RPMI7951 (cell line): ENCODE results near the gene PLCB1. TPM values are rescaled to one million over a fixed set of nuclear protein-coding genes. Genes with fewer than 3 reads are reported as not detected.
"Not testable (repeated sequence)": the region's sequence is repeated elsewhere in the genome, so short reads cannot be mapped to it uniquely, and the experiment has no call there.

Source experiments
- DNase-seq: peaks from one replicate; pipeline ENCODE4 v3.0.0-alpha.2; 2012; ENCODE audit warnings: low read depth
- total RNA-seq: library from RNA; depleted of rRNA; stranded (reverse); fragments of >200 nt; shearing (Covaris generic); gene quantifications from 2 replicates; pipeline ENCODE4 v1.2.3, GENCODE V29; 2014

The PLCB1 gene
- total RNA-seq, 1 experiment from 2014 or later, result 28.4 TPM

DNA sequence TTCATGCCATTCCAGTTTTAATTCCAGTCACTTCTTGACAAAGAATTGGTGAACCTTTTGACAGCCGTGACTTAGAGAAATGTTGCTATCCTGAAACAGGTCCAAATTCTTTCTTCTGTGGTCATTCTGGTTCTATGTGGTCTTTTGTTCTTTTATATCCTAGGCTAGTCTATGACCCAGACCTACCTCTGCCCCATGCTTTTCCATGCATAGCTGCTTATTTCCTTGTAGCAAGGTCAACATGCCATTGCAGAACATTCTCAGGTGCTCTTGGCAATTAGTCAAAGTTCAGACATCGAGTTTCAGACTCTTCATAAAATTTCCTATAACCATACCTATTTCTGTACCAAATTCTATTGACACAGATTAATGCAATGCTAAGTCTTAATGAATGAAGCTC is 202.6 kb downstream of the PLCB1 start:
- DNase-seq, result no peak

DNA sequence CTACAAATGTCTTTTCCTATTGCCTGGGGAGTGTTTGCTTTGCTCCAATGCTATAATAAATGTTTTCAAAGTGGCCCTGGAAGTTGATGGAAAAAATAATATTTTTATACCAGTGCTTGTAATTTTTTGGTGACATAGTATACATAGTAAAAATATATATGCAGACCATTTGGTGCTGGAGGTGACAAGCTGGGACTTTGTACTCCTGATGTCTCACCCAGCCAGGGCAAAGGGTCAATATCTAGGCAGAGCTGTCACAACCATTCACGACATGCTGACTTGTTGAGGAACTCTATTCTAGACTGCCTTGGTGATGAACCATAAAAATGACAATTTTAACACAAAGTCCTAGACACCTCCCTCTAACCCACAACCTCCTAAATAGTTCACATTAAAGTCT is 203.0 kb downstream of the PLCB1 start:
- DNase-seq, result no peak

DNA sequence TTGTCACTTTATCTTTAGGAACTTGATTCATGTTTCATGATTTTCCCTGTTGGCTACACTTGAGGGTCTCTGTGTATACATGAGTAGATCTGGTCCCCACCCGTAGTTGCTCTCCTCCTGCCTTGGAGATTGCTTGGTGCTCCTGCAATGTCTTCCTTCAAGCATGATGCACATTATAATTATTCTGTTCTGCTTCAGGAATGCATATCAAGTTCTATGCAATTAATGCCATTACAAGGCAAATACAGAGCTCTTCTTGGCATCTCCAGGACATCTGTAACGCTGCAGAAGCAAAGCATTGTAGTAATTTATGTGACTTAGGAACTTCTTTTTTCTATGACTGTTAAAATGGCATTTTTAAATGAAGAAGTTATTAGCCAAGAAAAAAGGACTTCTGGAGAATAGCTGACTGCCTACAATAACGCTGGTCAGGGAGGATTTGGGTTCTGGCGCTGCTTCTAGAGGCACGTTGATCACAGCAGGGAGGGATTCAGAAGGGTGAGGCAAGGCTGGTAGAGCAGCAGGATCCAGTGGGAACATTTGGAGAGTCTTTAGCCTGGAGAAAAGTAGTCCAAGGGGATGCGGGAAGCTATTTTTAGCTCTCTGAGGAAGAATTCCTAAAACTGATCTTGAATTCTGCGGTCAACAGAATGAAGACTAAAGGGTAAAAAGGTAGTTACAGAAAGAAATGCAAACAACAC is 203.6 kb downstream of the PLCB1 start:
- no peak for DNase-seq

DNA sequence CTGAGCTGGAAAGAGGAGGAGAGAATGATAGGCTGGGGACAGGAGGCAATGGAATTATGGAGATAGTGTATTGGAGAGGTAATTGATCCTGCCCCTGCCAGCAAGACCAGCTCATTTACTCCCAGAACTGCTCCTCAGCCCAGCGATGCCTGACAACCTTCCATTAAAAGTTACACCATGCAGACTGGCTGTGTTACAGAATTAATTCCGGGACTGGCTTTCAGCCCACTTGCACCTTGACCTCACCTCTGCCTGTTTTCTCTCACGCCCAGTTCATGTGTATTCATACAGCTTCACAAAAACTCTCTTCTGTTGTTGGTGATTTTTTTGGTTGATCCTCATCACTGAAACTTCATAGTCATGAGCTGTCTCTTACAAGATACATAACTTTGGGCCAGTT is 207.3 kb downstream of the PLCB1 start:
- no peak for DNase-seq

DNA sequence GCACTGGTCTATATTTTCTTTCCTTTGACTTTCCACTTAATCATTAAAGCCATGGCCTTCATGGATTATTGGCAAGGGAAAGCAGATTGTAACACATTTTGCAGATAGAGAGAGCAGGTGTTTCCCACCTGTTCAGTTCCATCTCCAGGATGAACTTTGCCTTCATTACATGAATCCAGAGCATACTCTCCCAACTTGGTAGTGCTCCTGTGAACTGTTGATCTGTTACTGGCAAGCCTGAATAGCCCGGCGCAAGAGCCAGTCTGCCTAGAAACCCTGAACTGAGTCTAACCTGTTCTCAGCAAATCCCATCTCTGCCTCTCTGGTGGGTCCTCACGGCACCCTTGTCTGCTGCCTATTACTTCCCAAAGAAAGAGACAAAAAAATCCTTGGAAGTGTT is 210.3 kb downstream of the PLCB1 start:
- no peak for DNase-seq

DNA sequence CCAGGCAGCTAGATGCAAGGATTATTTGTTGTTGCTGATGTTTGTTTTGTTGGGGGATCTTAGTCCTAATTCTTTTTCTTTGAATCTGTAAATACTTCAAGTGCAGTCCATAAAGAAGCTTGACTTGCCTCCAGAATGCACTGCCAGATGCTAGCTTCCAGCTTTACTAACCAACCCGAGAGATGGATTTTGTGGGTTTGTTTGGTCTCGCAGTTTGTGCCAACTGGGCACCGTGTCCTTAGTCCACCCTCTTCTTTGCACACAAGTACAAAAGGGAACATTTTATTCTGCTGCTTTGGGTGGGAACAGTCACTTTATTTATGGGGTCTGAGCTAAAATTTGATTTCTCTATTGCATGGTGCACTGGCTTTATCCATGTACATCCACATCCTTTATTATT is 212.0 kb downstream of the PLCB1 start:
- DNase-seq, result no peak

DNA sequence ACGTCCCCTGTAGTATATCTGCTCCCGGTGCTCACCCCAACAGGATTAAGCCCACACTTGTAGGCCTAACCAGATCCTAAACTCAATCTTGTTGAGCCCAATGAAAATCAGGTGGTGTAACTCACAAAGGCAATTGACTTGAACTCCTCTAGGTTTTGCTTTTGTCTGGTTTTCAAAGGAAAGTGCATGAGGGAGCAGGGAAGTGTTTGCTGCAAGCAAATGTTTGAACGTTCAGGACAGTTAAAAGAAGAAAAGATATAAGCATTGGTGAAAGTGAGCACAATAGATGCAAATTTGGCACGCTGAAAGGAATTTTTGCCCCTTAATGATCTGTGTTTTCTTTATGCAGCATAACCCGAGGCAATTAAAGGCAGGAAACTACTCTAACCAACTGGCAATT is 212.6 kb downstream of the PLCB1 start:
- no peak for DNase-seq

DNA sequence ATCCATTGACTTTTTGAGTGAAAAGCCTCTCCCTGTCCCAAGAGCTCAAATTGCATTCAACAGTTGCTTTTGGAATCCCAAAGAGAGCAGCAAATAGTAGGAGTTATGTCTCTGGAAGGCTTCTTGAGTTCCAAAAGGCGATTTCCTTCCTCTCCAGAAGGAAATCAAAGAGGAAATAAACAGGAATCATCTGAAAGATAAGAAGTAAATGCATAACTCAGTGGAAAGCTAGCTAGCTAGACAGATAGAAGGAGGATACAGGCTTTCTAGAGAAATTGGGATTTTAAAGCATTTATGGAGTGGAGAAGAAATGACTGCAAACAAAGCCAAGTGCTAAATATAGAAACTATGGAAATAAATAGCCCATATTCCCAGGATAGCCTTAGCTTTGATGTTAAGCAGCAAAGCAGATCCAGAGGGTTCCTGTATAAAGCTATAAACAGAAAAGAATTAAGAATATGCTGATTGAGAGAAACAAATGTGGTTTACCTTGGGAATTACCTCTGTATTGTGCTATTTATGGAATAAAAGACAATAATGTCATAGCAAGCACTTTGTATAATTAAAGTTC is 214.7 kb downstream of the PLCB1 start:
- DNase-seq, result no peak

DNA sequence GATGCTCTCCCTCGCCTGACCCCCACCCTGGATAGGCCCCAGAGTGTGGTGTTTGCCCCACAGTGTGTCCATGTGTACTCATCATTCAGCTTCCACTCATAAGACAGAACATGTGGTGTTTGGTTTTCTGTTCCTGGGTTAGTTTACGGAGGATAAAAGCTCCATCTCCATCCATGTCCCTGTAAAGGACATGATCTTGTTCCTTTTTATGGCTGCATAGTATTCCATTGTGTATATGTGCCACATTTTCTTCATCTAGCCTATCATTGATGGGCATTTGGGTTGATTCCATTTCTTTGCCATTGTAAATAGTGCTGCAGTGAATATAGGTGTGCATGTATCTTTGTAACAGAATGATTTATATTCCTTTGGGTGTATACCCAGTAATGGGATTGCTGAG is 218.2 kb downstream of the PLCB1 start:
- DNase-seq, result not testable (repeated sequence)

DNA sequence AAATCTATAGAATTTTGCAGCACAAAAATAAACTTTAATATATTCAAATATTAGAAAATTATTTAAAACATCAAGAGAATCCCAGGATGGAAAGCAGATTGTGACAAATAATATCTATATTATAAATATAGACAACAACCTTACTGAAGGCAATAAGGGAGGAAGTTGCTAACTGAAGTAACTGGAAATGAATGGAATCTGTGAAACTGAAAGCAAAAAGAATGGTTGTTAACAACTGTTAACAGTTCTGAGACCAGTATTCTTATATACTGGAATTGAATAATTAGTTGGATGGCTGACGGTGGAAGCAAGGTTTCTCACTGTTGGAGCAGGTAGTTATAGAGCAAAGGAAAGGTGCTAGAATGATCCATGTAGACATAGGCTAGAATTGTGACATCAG is 220.4 kb downstream of the PLCB1 start:
- DNase-seq, result no peak

DNA sequence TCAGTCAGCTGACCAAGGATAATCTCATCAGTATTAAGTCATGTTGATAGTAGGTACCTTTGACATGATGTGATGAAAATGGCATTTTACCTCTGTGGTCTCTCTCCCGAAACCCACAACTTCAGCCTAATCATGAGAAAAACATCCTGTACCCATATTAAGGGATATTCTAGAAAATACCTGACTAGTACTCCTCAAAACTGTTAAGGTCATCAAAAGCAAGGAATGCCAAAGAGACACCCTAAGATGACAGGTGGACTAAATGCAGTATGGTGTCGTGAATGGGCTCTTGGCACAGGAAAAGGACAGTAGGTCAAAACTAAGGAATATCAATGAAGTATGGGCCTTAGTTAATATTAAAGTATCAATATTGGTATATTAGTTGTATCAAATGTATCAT is 221.4 kb downstream of the PLCB1 start:
- DNase-seq, result no peak

DNA sequence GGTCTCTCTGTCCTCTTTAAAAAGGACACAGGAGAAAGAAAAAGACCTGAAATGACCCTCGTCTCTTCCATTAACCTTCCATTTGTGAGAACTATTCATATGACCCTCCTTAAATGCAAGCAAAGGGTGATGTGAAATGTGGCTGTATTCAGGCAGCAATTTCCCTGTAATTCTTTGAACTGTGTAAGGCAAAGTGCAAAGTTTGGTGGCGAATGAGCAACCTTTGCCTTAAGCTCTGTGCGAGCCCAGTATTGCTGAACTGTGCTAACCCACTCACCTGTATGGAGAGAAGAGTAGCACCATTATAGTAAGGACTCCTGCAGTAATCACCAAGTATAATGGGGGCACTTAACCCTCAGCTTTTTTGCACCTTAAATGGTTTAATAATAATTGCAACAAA is 223.4 kb downstream of the PLCB1 start:
- DNase-seq, result no peak

DNA sequence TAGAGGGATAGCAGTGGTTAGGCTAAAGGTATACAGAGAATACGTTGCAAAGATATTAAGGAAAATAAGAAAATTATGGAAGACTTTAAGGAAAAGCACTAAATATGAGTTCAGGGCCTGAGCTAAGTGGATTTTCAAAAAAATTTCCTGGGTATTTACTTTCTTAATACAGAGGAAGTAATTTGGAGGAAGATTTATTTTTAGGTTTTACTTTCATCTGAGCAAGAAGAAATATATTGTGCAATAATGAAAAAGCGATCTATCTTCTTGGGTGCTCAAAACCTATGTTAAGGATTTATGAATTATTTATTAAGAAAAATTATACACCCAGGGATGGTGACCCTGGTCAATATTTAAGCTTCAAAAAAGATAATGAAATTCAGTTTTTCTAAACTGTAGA is 224.7 kb downstream of the PLCB1 start:
- DNase-seq, result no peak

DNA sequence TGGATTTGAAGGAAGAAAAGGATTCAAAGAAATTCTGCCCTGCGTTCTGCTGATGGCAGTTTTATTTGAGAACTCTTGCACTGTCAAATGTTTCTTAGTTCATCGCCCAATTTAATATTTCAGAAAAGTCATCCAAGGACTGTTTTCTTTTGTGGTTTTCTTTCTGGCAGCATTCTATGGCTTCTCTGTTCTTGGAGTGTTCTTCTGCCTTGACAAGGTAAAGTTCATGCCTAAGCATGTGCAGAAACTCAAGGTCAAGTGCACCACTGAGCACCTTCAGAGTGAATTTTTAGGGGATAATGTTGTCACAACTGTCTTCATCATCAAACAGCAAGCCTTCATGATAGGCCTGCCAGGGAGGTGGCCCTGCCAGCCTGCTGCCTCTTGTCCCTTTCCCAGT is 225.6 kb downstream of the PLCB1 start:
- no peak for DNase-seq

DNA sequence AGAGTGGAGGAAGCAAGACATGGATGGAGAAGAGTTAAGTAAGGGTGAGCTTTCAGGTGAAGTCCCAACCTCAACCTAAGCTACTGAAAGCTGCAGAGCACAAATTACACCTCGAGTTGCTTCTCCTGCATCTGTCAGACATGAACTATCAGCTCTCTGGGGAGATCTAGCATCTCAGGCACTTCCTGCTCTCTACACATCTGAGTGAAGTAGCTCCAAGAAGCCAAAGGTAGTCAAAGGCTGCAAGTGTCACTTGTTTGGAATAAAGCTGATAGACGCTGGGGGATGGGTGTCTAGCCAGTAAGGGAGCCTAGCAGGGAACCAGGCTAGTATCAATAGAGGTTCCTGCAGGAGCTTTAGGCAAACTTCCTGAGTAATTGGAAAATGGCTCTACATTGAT is 228.0 kb downstream of the PLCB1 start:
- no peak for DNase-seq

DNA sequence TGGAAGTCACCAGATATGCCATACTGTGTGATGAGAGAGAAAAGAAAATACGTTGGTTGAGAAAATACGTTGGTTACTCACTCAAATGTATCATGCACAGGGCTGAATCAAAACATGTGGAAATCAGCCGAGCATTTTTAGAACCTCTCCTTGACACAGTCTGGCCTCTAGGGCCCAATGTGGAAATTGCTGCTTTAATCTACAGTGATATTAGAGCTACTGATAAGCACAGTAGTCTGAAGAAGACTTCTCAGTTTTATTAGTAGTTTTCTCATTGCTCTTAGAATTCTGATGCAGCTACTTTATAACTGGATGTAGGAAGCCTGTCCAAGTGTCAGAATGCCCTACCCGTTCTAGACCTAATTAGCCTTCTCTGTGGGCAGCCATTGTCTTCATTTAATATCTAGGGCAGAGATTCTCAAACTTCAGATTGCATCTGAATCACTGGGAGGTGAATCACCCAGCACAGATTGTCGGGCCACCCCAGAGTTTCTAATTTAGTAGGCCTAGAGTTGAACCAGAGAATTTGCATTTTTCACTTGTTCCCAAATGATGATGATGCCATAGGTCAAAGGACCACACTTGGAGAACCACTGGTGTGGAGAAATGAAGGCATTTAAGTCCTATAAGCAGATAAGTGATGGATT is 229.1 kb downstream of the PLCB1 start:
- peak; percentile 66 for DNase-seq

DNA sequence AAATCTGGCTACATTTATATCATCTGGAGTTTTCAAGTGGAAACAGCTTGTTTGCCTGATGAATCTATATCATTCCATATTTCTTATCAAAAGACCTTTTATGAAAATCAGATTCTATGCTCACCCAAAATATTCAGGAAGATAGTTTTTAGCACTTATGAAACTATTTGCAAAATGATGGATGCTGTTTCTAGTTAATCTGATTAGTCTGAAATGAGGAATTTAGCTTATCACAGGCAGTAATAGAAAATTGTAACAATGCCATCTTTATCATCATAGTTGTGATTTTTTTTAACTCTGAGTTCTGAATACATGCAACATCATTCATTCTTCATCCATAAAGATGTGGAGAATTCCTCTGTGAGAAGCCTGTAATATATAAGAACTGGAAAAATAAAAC is 229.7 kb downstream of the PLCB1 start:
- no peak for DNase-seq

DNA sequence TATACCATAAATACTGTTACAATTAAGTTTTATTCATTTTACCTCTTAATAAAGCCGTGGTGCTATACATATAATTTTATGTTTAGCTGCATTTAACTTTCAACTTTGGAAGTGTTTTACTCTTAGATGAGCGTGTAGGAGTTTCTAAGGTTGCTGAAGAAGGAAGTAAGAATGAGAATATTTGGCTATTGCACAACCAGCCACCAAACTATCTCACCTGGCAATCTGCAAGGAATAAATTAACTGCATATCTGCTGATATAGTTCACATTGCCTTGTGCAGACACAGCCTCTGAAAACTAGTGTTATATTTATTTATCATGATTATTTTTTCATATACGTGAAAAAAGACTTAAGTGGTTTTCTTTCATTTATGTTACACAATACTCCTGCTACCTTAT is 230.4 kb downstream of the PLCB1 start:
- DNase-seq, result no peak

DNA sequence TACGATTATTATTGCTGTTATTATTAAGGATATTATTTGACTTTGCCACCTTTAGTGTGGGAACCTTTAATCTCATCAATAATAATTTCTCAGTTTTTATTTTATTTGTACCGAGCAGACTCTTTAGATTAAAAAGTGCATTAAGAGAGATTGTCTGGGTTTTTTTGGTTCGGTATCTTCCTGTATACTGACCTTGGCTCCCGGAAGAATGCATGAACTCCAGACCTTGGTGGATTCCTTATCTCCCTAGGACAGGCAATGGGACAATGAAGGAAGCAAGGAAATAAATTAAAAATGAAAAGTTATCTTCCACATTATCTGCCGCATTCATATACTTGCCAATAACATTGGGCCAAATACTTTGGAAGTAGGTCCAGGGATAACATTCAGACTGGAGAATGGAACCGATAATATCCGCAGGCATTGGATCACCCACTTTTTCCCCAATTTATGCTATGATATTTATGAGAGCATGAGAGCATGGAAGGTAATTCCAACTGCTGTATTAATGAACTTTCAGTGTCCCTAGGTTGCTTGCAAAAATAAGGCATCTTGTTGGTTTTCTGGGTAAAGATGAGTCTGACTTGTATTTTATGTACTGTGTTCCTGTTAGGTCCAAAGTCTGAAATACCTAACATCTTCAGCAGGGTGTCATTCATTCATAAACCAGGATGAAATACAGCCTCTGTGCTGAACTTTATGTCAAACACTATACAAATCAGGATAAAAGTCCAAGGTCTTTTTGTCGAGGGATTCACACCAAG is 232.1 kb downstream of the PLCB1 start:
- DNase-seq, result no peak

DNA sequence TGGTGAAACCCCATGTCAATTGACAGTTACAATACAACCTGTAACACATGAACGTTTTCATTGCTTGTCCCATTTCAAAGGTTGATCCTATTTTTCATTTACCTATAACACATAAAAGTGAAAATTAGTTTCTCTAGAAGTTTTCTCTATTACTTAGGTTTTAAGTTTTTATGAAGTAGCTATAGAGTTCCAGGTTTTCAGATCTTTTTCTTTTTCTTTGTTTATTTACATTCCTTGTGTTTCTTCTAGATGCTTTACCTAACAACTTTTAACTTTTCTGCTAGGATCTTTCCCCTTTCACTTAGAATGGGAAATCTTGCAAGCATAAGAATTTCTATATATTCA is 232.6 kb downstream of the PLCB1 start:
- DNase-seq, result no peak

DNA sequence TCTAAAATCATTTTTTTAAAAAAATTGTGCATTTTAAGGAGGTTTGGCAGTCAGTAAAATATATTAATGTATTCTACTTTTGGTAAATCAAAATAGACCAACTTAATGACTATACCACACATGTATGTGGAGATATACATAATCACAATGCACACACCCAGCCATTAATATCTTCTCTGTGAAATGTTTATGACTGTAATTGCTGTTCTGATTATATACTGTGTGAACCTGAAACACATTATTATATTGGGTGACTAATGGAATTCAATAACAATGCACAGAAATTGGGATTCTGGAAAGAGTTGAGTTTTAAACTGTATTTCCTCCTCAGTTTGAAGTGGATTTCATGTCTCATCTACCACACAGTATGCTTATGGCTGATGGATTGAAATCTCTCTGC is 233.6 kb downstream of the PLCB1 start:
- no peak for DNase-seq

DNA sequence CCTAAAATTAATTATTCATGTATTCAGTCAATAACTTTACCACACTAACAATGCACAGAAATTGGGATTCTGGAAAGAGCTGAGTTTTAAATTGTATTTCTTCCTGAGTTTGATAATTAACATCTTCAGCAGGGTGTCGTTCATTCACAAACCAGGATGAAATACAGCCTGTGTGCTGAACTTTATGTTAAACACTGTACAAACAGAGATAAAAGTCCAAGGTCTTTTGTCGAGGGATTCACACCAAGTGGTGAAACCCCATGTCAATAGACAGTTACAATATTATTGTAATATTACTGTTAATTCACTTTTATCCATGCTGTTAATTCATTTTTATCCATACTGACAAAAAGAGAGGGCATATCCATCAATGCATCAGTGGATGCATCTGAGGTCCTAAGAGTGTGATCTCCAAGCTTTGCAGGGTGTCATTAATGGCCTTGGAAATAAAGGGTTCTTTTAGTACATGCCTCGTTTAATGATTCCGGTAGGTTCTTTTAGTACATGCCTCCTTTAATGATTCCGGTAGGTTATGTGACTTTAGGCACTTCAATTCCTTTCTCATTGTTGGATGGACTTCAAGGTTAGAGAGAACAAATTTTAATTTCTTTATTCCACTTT is 234.3 kb downstream of the PLCB1 start:
- DNase-seq, result no peak
